OCI-LY3 (cell line): ENCODE results near the gene SHANK2.
"Not testable (repeated sequence)": the region's sequence is repeated elsewhere in the genome, so short reads cannot be mapped to it uniquely, and the experiment has no call there.

Source experiments
- H2AFZ ChIP-seq: fragments of 200-600, 300-600 bp; shearing (Covaris generic); 2 replicates; pipeline ENCODE4 v1.6.0; 2014; ENCODE audit warnings: antibody characterized with exemption, low read depth, low read length
- H3K27ac ChIP-seq: fragments of 200-600, 300-600 bp; sonication (generic); 2 replicates; pipeline ENCODE4 v1.5.1; 2014; ENCODE audit warnings: mild to moderate bottlenecking, low read length, moderate library complexity, mixed read lengths
- H3K27me3 ChIP-seq: fragments of 200-600, 300-600 bp; sonication (generic); 2 replicates; pipeline ENCODE4 v1.6.1; 2014; ENCODE audit warnings: low read depth, low read length, mixed read lengths
- H3K36me3 ChIP-seq: fragments of 200-600, 300-600 bp; sonication (generic); replicated peaks from 2 replicates; pipeline ENCODE3; 2014; ENCODE audit warnings: low read depth, low read length, mixed read lengths
- H3K4me1 ChIP-seq: fragments of 300-600, 200-600 bp; sonication (generic); 2 replicates; pipeline ENCODE4 v1.6.1; 2014; ENCODE audit warnings: low read length, mixed read lengths
- H3K4me2 ChIP-seq: fragments of 200-600, 300-600 bp; sonication (generic); 2 replicates; pipeline ENCODE4 v1.6.1; 2014; ENCODE audit warnings: low read length, mixed read lengths
- H3K4me3 ChIP-seq: fragments of 300-600, 200-600 bp; sonication (generic); 2 replicates; pipeline ENCODE4 v1.5.1; 2014; ENCODE audit warnings: antibody characterized with exemption, mild to moderate bottlenecking, low read length, moderate library complexity
- H3K79me2 ChIP-seq: fragments of 300-600, 200-600 bp; shearing (Covaris generic); 2 replicates; pipeline ENCODE4 v1.6.1; 2014; ENCODE audit warnings: mild to moderate bottlenecking, low read length, mixed read lengths
- H3K9ac ChIP-seq: fragments of 300-600, 200-600 bp; shearing (Covaris generic); 2 replicates; pipeline ENCODE4 v1.6.0; 2014; ENCODE audit warnings: mild to moderate bottlenecking, low read length, moderate library complexity
- H3K9me3 ChIP-seq: fragments of 200-600, 300-600 bp; shearing (Covaris generic); 2 replicates; pipeline ENCODE4 v1.6.1; 2014; ENCODE audit warnings: low read length, mixed read lengths; ENCODE audit not compliant: insufficient read depth
- H4K20me1 ChIP-seq: fragments of 200-600, 300-600 bp; sonication (generic); 2 replicates; pipeline ENCODE4 v1.6.1; 2016; ENCODE audit warnings: low read length, mixed read lengths; ENCODE audit not compliant: insufficient read depth
- CTCF ChIP-seq: fragments of 200-600, 300-600 bp; sonication (generic); IDR thresholded peaks from 2 replicates; pipeline ENCODE4 v1.5.1; 2014; ENCODE audit warnings: antibody characterized with exemption, low read length, low read depth
- EZH2phosphoT487 ChIP-seq: fragments of 200-600 bp; shearing (Covaris generic); IDR thresholded peaks from 2 replicates; pipeline ENCODE4 v1.6.1; 2018; ENCODE audit warnings: antibody characterized with exemption, mixed run types, low read depth

SHANK2 gene

GRCh38 chr11:71235719-71236118 is 16.7 kb downstream of the SHANK2 start:
- no peaks in the 10 kb centered on the region for H3K36me3 ChIP-seq
- no peak overlapping the region for H3K27ac ChIP-seq
- no peak overlapping the region for H3K4me2 ChIP-seq
- H3K9me3 ChIP-seq: no peaks in the 10 kb centered on the region
- TF ChIP-seq CTCF: no peak
- no peak for TF ChIP-seq EZH2phosphoT487
- no peak overlapping the region for H2AFZ ChIP-seq
- H3K9ac ChIP-seq: no peak overlapping the region
- no peaks in the 10 kb centered on the region for H3K4me1 ChIP-seq
- no peak overlapping the region for H3K4me3 ChIP-seq
- no peaks in the 10 kb centered on the region for H3K79me2 ChIP-seq
- H4K20me1 ChIP-seq: no peaks in the 10 kb centered on the region
- no peaks in the 10 kb centered on the region for H3K27me3 ChIP-seq

- not testable (repeated sequence) for H2AFZ ChIP-seq, H3K79me2 ChIP-seq, H4K20me1 ChIP-seq, H3K4me1 ChIP-seq, H3K4me2 ChIP-seq, H3K9ac ChIP-seq, H3K4me3 ChIP-seq, H3K36me3 ChIP-seq, H3K27me3 ChIP-seq, H3K9me3 ChIP-seq, H3K27ac ChIP-seq
Measured at GRCh38 chr11:71233896-71234852, 18.2 kb downstream of the SHANK2 start.

GRCh38 chr11:71232364-71232763 is 20.0 kb downstream of the SHANK2 start:
- no peaks in the 10 kb centered on the region for H3K36me3 ChIP-seq
- no peaks in the 10 kb centered on the region for H3K79me2 ChIP-seq
- H3K4me1 ChIP-seq: no peaks in the 10 kb centered on the region
- H3K4me2 ChIP-seq: no peak overlapping the region
- no peaks in the 10 kb centered on the region for H3K27me3 ChIP-seq
- H3K27ac ChIP-seq: no peak overlapping the region
- H3K9me3 ChIP-seq: peaks cover 4% of the 10 kb centered on the region; the same call in 1 of the 2 replicates
- no peak overlapping the region for H3K4me3 ChIP-seq
- H4K20me1 ChIP-seq: no peaks in the 10 kb centered on the region
- TF ChIP-seq EZH2phosphoT487 (no peak), CTCF (no peak)
- H3K9ac ChIP-seq: no peak overlapping the region
- no peak overlapping the region for H2AFZ ChIP-seq

GRCh38 chr11:71228961-71229360 is 23.4 kb downstream of the SHANK2 start:
- H3K36me3 ChIP-seq: no peaks in the 10 kb centered on the region
- no peaks in the 10 kb centered on the region for H3K27me3 ChIP-seq
- no peak overlapping the region for H3K4me2 ChIP-seq
- peaks cover 18% of the 10 kb centered on the region; the same call in 1 of the 2 replicates for H3K9me3 ChIP-seq
- H3K4me1 ChIP-seq: no peaks in the 10 kb centered on the region
- H3K79me2 ChIP-seq: no peaks in the 10 kb centered on the region
- no peak for TF ChIP-seq EZH2phosphoT487
- no peaks in the 10 kb centered on the region for H4K20me1 ChIP-seq
- H2AFZ ChIP-seq: no peak overlapping the region
- H3K4me3 ChIP-seq: no peak overlapping the region
- H3K9ac ChIP-seq: no peak overlapping the region
- H3K27ac ChIP-seq: no peak overlapping the region

GRCh38 chr11:71227058-71227659 is 25.2 kb downstream of the SHANK2 start:
- no peaks in the 10 kb centered on the region for H4K20me1 ChIP-seq
- no peaks in the 10 kb centered on the region for H3K36me3 ChIP-seq
- TF ChIP-seq EZH2phosphoT487 (no peak), CTCF (no peak)
- H2AFZ ChIP-seq: no peak overlapping the region
- H3K9me3 ChIP-seq: peaks cover 18% of the 10 kb centered on the region; the same call in 1 of the 2 replicates
- no peaks in the 10 kb centered on the region for H3K4me1 ChIP-seq
- no peaks in the 10 kb centered on the region for H3K27me3 ChIP-seq
- no peak overlapping the region for H3K27ac ChIP-seq
- no peak overlapping the region for H3K4me2 ChIP-seq
- H3K79me2 ChIP-seq: no peaks in the 10 kb centered on the region
- no peak overlapping the region for H3K9ac ChIP-seq
- no peak overlapping the region for H3K4me3 ChIP-seq
